ENCODE data around the gene CPSF6.
"Not testable (repeated sequence)": the region's sequence is repeated elsewhere in the genome, so short reads cannot be mapped to it uniquely, and the experiment has no call there.

CPSF6 gene, protein sequence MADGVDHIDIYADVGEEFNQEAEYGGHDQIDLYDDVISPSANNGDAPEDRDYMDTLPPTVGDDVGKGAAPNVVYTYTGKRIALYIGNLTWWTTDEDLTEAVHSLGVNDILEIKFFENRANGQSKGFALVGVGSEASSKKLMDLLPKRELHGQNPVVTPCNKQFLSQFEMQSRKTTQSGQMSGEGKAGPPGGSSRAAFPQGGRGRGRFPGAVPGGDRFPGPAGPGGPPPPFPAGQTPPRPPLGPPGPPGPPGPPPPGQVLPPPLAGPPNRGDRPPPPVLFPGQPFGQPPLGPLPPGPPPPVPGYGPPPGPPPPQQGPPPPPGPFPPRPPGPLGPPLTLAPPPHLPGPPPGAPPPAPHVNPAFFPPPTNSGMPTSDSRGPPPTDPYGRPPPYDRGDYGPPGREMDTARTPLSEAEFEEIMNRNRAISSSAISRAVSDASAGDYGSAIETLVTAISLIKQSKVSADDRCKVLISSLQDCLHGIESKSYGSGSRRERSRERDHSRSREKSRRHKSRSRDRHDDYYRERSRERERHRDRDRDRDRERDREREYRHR

DNA sequence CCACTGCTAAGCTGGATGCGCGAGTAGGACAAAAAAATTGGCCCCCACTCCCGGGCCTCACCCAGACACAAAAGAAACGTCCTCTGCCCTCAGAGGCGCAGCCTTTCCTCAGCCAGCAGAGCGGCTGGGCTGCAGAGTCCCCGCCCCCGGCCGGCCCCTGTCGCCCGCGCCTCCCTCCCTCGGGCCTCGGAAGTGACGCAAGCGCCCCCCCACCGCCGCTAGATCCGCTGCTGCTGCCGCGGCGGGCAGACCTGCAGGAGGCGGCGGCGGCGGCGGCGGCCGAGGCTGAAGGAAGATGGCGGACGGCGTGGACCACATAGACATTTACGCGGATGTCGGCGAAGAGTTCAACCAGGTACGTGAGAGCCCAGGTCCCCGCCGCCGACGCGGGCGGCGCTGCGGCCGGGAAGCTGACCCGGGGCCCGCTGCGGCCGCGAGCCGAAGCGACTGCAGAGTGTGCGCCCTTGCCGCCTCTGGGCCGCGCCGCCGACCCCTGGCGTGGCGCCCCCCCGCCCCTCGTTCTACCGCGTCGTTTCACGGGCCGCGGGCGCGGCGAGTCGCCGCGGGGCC lies at the start of gene CPSF6:
TSS of gene CPSF6 (plus strand) at position 218 of the 570 bp plus-strand sequence. CDS start at position 296, 78 bp downstream.
- peak; percentile 98 for DNase-seq

DNA sequence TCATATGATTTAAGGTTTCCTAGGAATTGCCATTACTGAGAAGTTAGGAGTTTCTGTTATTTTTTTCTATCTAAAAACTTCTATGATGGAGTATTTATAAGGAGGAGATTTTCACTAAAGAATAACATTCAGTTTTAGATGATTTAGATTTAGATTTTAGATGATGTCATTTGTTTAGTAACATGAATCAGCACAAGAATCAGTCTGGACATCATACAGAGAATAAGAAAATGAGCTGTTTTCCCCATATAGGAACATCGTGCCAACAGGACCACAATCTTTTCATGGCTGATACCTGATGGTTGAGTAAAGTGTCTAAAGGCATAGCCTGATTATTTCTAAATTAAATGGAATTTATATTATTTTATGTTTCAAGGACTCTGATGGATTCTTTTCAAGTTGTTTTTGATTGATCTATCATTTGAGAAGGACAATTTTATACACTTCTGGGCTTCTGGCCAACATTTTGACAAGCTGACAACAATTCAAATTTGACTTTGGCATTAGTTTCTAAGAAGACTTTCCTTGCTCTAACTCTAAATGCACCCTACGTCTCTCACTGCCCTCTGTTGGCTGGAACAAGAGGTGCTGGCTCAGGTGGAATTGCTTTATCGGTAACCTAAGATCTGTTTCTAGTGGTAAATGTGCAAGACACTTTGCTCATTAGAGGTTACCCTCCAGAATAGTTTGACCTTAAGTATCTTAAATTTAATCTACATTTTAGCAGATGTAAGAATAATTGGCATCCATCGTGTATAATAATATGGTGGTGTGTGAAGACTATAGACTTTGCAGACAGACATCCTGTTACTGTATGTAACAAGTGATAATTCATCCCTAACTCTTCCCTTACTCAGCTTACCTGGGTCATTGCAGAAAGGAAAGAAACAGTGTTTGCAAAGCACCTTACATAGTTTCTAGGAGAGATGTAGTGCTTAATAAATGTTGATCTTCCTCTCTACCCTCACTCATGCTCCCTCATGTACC lies 42.8 kb upstream of the CPSF6 start:
- DNase-seq: no peak

DNA sequence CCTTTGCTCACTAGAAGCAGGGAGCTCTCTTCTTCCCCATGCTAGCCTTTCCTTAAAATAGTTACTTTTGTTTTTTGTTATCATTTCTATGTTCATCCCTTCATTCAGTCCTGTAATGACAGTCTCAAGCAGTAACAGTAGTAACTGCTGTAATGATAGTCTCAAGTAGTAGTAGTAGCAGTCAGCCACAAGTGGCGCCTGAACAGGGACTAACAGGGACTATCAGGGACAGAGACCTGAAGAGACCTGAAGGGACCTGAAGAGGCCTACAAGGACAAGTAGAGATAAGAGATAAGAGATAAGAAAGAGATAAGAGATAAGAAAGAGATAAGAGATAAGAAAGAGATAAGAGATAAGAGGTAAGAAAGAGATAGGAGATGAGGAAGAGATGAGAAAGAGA lies 39.4 kb upstream of the CPSF6 start:
- not testable (repeated sequence) for DNase-seq

DNA sequence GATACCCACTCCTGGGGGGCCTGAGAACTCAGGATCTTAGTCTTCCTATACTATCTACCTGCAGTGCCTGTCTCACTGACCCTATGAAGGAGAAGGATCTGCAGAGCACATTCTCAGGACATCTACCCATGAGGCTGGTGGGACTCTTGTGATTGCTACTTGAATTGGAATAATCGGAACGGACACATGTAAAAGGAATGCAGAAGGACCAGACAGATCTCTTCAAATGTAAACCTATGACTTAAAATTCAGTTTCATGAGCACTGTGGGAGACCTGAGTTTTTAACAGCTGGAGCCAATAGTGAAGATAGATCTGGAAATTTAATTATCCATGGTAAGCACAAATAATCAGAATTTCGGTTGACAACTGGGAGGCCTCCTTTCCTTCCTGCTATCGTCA lies 35.2 kb upstream of the CPSF6 start:
- DNase-seq: no peak

DNA sequence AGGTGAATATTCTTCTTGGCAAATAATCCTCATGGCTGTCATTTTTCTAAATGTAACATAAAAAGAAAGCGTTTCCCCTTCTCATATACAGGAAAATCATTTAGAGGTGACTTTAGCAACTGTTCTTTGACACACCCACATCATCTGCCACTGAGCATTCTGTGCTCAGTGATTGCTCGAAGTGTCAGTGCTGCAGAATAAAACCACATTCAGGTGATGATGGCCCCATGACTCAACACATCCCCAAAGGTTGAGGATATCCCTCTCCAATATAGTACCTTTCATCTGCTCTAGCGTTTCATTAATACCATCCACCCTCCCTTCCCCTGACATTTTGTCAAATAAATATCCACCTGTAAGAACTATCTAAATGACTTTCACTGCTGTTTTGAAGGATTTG lies 28.7 kb upstream of the CPSF6 start:
- no peak for DNase-seq

DNA sequence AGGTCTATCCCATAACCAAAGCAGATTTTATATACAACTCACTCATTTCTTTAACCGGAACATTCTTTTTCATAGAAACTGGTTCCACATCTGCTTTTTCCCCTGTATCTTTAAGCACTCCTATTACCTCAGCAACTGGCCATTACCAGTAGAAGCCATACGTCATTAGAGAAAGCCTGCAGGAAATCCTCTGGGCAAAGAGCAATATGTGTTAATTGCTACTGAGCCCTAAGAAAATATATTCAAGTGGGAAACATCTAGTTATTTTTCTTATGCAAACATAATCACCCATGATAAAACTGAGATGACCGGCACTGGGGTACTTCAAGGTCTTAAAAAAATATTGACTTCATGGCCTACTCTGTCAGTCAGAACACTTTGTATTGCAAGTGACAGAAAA lies 28.2 kb upstream of the CPSF6 start:
- no peak for DNase-seq

DNA sequence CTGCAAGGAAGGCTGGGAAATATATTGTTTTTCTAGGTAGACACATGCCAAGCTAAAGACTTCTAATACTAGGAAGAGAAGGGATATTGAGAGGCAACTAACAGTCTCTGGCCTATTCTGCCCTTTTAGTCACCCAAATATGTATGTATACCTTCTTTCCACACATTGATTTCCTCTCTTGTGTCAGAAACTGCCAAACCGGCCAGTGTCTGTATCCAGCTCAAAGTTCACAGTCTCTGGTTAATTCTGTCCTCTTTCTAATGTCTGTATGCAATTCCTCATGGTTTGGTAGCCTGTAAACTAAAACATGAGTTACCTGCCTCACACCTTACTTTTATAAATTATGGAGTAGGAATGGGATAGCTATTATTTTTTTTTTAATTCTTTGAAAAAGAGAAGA lies 25.2 kb upstream of the CPSF6 start:
- DNase-seq: no peak

DNA sequence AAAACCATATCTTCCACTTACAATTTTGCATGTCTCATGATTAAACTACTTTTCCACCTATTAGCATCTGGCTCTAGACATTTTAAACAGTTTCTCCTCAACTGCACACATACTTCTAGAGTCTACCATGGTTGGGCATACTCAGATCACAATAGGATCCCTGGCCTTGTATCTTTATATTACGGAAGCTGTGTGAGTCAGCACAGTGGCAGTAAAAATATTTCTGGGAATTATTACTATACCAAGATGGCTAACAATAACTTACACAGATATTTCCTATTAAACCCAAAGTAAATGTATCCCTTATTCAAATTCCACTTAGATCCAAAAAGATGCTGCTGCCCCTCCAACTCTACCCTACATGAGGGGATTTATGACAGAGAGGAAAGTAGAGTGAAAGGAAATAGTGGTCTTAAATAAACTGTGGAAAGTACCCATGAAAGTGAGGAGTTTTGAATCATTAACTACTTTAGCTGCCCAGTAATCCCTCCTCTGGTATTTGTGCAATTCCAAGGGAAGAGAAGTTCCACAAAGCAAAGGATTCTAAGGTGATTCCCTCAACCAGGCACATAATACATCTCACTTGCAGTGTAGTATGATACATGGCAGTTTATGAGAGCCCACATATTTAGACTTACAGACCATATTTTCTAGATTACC lies 14.0 kb upstream of the CPSF6 start:
- no peak for DNase-seq

DNA sequence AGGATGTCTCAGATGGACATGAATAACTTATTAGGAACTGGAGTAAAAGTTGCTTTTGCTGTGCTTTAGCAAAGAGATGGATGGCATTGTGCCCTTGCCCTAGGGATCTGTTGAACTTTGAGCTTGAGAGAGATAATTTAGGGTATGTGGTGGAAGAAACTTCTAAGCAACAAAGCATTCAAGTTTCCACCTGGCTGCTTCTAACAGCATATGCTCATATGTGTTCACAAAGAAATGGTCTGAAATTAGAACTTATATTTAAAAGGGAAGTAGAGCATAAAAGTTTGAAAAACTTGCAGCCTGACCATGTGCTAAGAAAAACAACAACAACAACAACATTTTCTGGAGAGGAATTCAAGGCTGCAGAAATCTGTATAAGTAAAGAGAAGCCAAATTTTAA lies 7.9 kb upstream of the CPSF6 start:
- no peak for DNase-seq

DNA sequence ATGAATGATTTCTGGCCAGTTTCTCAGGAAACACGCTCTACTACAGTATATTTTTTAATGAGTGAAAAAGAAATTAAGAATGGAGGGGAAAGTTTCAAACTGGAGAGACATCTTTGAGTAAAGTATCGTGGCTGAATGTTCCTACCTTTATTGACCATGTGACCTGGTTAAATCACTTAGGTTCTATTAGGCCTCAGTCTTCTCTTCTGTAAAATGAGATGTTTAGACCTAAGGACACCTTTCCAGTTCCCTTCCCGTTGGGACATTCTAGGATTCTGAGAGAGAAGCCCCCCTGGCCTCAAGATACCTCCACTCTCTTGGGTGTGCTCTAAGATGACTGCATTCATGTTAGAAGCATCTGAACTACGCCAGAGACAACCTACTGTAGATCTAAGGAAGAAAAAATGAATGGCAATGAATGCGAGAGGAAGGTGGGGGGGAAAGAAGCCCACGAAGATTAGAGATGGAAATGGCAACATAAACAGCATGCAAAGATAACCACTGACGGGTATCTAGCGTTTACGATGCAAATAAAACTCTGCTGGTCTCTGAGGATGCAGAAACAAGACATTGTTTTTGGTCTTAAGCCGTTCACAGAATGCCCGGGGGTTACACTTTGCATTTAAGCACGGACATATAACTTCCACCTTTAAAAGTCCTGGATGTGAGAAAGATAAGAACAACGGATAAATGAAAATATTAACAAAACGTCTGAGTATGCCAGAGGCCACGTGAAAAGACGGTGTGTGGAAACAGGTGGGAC lies 599 bp upstream of the CPSF6 start:
- DNase-seq: no peak

DNA sequence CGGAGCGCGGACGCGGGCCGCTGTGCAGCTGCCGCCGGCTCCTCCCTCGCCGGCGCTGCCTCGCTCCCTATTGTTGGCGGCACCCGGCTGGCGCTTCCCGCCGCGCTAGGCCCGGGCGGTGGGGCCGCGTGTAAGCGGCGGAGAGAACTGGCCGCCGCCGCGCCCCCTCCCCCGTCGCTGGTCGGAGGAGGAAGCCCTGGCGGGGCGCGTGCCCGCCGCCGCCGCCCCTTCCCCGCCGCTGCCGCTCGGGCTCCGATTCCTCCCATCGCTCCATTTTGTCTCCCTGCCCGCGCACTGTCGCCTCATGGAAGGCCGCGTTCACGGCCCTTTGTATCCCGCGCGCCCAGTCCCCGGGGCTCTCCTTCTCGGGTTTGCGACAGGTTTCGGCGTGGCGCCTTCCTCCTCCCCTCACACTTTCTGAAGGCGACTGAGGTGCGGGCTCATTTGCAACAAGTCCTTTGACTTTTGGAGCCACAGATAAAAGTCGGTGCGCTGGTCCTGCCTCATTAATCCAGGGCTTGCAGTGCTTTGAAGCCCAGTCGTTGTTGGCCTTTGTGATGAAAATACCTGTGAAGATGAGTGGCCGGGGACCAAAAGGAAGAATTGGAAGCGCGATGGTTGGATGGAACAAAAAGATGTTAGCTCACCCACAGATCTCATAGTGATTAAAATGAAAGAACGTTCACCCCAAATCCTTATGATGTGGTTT lies 707 bp downstream of the CPSF6 start:
- peak; percentile 61 for DNase-seq

DNA sequence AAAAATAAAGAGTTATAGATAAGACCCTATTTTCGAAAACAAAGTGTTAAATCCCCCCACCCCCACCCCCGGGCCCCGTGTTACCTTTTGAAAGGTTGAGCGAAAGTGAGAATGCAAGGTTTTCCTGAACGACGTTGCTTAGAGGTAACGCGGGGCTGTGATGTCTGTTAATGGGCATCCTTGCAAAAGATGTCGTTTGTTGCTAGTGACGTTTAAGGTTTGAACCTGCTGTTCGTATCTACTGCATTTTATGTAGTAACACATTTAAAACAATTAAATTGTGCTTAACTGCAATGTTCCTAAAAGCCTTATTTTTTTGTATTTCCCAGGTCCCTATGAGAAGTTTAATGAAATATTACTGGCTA lies 1.2 kb downstream of the CPSF6 start:
- no peak for DNase-seq

DNA sequence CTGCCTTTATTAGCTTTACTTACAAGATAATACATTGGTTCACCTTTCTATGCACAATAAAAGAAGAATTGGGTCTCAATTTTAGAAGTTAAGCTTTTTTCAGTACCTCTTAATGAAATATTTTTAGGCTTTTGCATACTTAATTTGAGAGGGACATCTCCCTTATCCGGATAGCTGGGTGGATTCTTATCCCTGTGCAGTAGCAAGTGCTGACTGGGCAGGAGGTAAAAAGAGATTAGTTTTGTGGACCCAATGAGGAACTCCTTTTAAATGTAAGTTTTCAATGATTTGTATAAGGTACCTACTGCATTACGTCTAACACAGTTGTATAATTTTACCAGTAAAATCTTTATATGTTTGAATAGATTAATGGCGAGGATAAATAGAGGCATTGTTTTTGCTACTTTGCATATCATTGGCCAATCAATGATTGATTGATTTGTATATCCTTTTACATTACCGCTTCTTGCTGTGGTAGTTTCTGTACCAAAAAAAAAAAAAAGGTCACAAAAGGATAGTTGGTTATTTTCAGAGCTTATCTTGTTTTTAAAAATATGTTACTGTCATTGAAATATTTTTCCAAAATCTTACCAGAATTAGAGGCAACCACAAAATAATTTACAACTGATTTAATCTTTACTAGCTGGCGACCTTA lies 2.2 kb downstream of the CPSF6 start:
- DNase-seq: no peak

DNA sequence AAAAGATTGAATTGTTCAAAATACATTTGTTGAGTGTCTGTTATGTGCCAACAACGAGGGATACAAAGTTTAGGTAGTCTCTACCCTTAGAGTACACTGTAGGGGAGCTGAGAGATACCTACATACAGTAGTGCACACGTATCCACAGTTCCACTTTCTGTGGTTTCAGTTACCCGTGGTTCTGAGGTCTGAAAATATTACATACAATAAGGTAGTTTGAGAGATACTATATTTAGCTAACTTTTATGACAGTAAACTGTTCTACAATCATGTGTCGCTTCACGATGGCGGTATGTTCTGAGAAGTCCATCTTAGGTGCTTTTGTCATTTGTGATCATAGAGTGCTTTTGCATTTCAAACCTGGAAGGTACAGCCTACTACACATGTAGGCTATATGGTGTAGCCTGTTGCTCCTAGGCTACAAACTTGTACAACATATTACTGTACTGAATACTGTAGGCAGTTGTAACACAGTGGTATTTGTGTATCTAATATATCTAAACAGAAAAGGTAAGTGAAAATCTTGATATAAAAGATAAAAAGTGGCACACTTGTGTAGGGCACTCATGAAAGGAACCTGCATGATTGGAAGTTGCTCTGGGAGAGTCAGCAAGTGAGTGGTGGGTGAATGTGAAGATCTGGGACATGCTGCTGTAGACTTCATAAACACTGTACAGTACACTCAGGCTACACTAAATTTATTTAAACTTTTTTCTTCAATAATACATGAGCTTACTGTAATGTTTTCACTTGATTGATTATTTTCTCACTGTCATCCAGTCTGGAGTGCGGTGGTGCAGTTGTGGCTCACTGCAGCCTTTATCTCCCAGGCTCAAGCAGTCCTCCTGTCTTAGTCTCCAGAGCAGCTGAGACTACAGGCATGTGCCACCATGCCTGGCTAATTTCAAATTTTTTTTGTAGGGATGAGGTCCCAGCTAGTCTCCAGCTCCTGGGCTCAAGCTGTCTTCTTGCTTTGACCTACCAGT lies 4.0 kb downstream of the CPSF6 start:
- no peak for DNase-seq

DNA sequence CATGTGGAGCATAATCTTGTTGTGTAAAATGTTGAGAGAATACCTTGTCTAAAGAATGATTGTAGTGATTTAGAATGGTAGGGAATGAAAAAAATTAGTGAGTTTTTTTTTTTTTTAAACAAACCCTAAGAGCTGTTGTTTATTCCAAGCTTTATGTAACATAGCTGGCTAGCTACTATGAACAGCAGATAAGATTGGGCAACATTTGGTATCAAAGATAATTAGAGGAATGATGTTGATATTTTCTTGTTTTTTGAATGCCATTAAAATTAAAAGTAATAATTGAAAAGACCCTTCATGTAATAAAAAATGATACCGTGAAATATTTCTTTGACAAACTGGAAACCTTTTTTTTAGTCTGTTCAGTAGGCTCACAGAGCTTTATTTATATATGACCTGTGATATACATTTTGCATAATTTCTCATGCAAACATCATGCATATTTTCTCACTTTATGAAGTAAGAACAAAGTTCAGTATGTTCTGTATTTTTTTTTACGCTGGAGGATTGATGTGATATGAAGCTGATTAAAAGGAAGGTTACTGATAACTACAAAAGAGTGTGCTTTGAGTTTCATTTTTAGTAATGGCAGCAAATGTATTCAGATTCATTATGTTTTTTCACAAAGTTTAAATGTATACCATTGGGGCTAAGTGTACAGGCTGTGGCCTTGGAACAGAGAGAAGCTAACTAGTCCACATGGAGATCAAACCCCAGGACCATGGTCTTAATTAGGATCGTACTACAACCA lies 8.1 kb downstream of the CPSF6 start:
- DNase-seq: no peak

DNA sequence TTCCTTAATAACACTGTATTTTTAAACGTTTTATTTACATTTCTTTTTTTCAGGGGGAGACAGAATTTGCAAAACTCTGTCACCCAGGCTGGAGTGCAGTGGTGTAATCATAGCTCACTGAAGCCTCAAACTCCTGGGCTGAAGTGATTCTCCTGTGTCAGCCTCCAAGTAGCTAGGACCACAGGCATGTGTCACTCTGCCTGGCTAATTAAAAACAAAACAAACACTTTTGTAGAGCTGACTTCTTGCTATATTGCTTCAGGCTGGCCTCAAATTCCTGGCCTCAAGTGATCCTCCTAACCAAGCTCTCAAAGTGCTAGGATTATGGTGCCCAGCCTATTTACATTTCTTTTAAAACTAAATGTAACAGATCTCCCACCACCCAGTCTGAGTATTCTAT lies 12.7 kb downstream of the CPSF6 start:
- DNase-seq: no peak

DNA sequence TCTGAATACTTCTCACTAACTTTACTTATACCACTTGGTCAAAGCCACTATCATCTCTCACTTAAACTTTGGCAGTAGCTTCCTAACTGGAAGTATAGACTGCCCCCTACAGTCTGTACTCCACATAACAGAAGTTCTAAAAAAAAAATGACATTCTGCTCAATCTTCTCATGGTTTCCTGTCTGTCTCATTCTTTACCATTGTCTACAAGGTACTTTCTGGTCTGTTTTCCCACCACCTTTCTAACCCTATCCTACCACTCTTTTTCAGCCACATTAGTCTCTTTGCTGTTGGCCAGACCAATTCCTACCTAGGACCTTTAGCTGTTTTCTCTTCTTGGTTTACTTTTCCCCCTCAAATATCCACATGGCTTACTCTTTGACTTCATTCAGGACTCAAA lies 14.7 kb downstream of the CPSF6 start:
- DNase-seq: peak; percentile 19

DNA sequence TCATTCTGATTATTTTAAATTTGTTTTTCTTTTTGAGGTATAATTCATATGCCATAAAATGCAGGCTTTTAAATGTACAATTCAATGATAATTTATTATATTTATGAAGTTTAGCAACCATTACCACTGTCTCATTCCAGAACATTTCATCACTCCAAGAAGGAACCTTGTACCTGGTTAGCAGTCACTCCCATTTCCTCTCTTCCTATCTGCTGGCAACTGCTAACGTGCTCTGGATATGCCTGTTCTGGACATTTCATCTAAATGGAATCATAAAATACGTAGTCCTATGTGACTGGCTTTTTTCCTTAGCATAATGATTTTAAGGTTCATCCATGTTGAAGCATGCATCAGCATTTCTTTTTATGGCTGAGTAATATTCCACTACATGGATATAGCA lies 15.5 kb downstream of the CPSF6 start:
- no peak for DNase-seq

DNA sequence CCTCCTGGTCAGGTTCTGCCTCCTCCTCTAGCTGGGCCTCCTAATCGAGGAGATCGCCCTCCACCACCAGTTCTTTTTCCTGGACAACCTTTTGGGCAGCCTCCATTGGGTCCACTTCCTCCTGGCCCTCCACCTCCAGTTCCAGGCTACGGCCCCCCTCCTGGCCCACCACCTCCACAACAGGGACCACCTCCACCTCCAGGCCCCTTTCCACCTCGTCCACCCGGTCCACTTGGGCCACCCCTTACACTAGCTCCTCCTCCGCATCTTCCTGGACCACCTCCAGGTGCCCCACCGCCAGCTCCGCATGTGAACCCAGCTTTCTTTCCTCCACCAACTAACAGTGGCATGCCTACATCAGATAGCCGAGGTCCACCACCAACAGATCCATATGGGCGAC lies 19.3 kb downstream of the CPSF6 start:
- DNase-seq: no peak

Measured in NCI-H774 (cell line).